HTERT RPE-1 (cell line): ENCODE measurements around the gene ZNF503.

Experiments
- in situ Hi-C: fragments of 300-500 bp; cut with MboI; formaldehyde crosslinking; loops from 4 replicates; pipeline ENCODE4 v1.14.3; 2020; ENCODE audit warnings: low sequenced_read_pairs

Gene ZNF503

DNA sequence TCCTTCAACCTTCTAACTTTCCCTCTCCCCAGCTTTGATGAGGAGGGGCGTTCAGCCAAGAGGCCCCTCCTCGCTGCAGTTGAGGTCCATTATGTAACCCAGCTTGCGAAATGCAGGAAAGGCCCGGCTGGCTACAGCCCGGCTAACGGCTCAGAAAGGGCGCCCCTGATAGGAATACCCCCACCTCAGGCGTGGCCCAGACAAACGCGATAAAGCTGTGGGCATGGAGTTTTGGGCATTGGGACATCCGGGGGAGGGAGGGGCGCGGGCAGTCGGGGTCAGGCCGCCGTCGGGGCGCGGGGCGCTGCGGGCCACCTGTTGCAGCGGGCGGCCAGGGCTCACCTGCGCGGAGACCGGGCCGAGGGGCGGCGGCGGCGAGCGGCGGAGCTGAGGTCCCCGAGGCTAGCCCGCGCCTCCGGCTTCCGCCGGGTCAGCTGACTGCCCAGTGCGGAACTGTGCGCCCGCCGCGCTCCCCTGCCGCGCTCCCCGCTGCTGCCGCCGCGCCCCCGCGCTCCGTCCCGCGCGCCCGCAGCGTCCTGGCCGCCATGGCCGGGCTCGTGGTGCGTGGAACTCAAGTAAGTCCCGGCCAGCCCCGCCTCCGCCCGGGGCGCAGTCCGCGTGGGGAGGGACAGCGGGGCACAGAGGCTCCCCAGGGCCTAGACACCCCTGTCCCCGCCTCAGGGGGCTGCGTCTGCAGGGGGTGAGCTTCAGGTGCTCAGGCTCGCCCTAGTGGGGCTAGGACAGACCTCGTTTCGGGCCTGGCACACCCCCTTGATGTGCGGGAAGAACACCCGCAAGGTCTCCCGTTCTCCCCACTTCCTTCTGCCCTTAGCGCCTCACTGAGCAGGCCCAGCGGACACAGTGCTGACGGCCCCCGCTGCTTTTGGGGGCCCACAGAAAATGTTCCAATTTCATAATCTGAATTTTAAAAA lies 29.9 kb upstream of the ZNF503 start, which contains the start of gene LRMDA:
Gene LRMDA, plus strand, starts transcription at position 445 of the 932 bp plus-strand sequence.
- in situ Hi-C loops: no loop called here

DNA sequence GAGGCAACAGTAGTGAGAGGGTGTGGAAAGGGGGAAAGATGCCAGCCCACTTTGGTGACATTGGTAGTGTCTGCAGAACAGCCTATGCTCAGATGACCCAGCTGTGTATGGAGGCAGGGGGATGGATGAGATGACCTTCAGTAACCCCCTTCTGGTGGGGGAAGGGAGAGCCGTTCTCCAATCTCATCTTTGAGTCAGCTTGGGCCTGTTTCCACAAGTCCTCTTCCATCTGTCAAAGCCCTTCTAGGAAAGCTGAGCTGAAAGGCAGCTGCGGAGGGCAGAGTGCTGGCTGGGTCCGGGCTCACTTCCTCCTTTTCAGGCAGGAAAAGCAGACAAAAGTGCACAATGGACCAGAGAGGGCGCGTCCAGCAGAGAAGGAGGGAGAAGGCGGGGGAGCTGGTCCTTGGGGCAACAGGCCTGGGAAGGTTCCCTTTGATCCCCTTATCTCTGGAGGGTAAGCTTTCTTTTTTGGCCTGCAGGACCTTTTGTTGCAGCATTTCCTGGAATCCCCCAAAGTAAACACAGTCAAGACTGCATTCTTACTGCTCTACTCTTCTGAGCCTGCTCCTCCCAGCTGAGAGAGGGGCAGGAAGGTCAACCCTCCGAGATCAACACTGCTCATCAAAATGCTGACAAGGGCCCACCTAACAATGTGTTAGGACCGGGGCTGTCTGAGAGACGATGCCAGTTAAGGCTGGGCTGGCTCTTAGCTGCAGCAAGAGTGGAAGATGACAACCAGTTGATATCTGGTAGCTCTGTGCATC lies 28.6 kb upstream of the ZNF503 start:
- in situ Hi-C loops: no loop called here

DNA sequence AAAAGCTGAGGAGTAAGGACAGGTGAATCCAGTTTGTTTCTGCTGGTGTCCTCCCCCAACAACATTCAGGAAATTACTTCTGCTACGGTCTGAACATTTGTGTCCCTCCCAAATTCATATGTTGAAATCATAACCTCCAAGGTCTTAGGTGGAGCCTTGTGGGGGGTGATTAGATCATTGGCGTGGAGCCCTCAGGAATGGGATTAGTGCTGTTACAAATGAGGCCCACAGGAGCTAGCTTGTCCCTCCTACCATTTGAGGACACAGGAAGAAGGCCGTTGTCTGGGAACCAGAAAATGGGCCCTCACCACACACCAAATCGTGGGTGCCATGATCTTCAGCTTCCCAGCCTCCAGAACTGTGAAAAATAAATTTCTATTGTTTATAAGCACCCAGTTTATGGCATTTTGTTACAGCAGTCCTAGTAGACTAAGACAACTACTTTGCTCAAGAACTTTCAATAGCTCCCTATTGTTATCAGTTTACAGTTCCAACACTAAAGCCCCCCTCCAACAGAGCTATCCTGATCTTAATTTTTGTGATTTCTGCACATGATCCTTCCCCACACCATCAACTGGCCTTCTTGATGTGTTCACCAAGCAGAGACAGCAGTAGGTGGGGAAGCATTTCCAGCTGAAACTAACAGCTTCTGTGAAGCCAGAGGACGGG lies 27.7 kb upstream of the ZNF503 start:
- in situ Hi-C loops: no loop called here

DNA sequence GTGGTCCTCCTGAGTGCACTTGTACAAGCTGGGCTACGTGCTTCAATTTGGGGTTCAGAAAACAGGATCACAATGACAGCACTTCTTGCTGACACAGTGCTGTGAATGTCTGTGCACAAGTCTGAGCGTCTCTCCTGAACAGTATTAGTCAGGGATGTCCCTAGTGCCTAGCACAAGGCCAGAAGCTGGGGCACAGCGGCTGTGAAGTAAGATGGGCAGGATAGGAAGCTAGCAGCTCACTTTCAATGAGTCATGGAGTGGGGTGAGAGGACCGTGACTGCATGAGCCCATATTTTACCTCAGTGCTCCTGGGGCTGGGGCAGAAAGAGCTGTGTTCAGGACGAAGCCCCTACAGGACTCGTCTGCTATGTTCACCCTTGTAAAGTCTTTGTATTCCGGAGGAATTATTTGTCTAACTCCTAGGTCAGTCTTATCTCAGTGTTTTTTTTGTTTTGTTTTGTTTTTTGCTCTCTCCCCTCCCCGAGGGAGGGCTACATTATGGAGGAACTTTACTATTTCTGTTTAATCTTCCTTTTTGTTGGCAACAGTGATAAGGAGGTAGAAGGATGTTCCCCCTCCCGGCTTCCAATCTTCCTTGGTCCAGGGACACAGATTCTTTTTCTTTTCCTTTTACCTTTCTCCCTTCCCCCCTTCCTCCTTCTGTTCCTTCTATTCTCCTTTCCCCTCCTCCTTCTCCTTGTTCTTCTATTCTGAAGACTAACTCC lies 27.0 kb upstream of the ZNF503 start:
- in situ Hi-C loops: no loop called here

DNA sequence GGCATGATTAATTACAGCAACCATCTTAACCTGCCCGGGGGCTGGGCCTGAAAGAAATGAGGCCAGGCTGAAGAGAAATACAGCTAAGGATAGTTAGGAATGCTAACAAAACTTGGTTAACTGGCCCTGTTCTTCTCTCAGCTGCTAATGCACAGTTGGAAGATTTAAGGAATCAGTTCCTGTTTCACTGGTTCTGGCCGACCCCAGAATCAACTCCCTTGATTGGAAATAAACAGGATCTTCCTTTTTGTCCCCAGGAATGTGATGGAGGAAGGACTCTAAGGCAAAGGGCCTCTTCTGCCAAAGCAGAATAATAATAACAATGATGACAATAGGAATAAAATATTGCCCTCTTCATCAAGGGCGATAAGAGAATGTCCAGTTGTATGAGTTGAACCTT lies 26.4 kb upstream of the ZNF503 start:
- in situ Hi-C loops: no loop called here

DNA sequence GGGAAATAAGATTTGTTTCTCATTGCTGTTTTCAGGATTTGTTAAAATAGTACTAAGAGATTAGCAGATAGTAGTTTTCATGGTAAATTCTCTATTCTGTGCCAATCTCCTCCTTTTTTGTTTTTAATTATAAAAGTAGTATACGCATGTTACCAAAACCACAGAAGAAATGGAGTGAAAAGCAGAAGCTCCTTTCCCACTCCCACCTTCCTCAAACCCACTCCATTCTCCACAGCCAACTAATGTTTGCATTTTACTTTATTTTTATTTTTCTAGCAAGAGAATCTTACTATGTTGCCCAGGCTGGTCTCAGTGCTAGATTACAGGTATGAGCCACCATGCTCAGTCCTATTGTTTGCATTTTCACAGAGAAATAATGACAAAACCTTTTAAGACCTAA lies 25.3 kb upstream of the ZNF503 start:
- in situ Hi-C loops: no loop called here

DNA sequence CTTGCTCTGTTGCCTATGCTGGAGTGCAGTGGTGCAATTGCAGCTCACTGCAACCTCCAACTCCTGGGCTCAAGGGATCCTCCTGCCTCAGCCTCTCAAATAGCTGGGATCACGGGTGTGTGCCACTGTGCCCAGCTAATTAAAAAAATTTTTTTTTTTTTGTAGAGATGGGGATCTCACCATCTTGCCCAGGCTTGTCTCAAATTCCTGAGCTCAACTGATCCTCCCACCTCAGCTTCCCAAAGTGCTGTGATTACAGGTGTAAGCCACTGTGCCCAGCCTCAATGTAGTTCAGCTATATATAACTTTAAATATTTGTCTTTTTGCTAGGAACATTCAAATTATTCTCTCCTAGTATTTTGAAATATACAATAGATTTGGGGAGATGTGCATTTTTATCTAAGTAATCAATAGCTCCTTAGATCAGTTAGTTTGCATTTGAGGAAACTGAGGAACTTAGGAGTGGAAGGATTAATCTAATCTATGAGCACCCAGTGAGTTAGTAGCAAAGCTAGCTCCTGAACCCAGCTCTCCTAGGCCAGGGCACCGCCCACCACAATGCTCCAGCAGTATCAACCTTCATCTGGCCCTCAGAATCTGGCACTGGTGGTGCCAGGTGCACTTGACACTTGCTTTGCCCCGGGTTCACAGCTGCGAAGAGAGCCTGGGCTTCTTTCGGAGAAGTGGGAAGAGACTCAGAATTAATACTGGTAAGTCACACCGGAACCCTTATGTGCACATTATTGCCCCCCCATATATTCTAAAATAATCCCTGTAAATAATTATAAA lies 23.9 kb upstream of the ZNF503 start:
- in situ Hi-C loops: no loop called here

DNA sequence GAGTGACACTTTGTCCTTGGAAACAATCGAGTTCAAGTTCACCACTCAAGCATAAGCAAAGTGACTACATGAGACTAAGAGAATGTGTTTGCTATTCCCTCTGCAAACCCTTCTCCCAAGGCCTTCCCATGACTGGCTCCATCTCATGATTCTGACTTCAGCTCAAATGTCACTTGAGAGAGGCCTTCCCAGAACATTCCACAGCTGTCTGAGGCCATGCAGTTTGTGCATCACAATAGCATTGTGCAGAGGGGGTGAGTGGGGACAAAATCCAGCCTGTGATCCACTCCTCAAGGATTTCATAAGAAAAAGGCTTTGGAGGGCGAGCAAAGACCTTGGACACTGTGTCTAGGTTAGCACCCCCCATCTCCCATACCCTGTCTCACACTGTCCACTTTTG lies 23.0 kb upstream of the ZNF503 start:
- in situ Hi-C loops: no loop called here

DNA sequence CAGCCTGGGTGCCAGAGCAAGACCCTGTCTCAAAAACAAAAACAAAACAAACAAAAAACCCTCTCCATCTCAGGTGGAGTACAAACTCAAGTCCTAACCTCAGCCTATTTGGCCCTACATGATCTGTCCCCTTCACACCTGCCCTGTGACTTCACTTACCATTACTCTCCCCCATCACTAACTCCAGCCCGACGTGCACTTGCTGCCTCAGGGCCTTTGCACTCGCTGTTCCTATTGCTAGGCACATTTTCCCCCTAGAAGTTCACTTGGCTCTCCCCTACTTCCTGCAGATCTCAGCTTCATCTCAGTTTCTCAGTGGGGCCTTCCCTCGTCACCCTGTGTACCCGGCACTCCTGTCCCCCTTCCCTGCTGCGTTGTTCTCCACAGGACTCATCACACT lies 21.3 kb upstream of the ZNF503 start:
- in situ Hi-C loops: no loop called here

DNA sequence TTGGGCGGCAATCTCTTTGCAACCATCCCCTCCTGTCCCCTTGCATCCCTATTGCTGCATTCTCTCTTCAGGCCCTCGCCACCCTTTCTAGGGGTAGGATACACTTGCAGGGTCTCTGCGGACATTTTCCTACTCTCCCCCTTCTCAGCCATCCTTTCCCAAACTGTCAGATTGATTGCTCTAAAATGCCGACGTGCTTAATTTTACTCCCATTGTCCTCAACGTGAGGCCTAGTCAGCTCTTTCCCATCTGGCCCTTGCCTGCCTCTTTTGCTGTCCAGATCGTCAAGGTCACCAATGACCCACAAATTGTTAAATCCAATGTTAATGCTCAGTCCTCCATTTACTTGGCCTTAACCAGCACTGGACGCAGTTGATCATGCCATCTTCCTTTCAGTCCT lies 17.1 kb upstream of the ZNF503 start:
- in situ Hi-C loops: no loop called here

DNA sequence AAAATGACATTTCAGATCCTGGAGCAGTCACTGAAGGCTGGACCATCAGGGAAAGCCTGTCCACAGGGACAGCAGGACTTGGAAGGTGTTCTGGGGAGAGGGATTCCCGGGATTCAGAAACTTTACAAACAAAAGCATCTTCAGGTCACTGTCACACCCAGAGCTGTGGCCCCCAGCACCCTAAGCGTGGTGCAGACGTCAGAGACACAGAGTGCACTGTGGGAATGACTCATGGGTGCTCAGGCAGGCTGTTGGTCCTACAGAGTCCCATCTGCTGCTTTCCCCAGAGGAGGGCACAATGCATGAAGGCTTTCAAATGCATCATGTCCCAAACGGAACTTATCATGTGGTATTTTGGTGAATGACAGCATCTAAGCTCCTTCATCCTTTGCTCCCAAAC lies 16.7 kb upstream of the ZNF503 start:
- in situ Hi-C loops: no loop called here

DNA sequence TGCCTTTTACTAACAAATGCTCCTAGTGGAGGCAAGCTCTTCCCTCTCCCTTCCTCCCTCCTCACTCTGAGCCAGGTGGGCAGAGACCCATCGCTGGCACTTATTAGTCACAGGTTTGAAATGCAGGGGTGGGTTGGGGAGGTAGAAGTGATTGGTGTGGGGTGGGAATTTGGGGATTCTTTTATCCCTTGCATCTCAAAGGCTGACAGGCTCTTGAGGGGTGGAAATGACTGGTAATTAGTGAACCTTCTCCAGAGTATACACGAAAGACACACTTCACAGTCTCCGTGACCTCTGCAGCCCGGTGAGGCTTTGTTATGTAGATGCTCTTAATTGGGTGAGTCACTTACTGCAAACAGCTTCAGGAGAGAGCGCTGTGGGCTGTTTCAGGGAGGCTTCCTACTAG lies 16.0 kb upstream of the ZNF503 start:
- in situ Hi-C loops: no loop called here

DNA sequence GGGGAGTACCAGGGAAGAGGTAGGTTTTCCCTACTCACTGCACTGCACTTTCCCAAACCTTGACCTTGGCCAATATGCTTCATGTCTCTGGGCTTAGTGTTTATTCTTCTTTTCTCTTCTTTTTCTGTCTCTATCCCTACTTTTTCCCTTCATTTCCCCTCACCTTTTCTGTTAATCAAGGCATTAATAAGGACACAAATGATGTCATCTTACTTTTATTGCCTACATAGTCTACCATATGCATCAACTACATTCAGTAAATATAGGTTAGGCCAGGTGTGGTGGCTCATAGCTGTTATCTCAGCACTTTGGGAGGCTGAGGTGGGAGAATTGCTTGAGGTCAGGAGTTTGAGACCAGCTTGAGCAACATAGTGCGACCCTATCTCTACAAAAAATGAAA lies 13.0 kb upstream of the ZNF503 start:
- in situ Hi-C loops: no loop called here

DNA sequence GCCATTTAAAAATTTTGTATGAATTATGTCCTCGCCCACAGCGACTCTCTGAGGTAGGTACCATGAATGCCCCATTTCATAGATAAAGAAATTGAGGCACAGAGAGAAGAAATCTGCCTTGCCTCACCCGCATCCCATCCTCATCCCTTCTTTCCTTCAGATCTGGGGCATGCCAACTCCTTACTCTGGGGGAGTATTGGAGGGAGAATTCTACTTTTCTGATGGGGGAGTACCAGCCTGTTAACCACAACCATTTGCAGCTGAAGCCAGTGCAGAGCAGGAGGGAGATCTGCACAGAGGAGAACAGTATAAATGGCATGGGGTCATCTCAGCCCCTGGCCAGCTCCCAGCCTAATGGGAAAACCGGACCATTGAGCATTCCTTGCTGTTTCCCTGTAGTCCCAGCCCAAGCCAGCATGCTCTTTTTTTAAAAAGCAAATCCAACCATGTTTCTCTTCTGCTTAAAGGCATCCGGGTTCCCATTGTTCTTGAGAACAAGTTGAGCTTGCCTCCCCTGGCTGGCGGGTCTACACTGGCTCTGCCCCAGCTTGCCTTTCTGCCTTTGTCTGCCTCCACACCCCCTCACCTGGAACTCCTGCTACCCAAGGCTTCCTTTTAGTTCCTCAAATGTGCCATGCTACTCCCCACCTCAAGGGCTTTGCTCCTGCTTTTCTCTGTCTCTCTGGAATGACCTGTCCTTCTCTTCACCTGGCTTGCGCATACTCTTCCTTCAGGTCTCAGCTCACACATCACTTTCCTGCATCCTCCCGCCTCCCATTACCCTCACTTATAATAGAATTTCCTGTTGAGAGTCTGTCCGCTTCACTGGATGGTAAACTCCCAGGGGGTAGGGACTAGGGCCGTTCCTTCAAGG lies 8.8 kb upstream of the ZNF503 start:
- in situ Hi-C loops: no loop called here

DNA sequence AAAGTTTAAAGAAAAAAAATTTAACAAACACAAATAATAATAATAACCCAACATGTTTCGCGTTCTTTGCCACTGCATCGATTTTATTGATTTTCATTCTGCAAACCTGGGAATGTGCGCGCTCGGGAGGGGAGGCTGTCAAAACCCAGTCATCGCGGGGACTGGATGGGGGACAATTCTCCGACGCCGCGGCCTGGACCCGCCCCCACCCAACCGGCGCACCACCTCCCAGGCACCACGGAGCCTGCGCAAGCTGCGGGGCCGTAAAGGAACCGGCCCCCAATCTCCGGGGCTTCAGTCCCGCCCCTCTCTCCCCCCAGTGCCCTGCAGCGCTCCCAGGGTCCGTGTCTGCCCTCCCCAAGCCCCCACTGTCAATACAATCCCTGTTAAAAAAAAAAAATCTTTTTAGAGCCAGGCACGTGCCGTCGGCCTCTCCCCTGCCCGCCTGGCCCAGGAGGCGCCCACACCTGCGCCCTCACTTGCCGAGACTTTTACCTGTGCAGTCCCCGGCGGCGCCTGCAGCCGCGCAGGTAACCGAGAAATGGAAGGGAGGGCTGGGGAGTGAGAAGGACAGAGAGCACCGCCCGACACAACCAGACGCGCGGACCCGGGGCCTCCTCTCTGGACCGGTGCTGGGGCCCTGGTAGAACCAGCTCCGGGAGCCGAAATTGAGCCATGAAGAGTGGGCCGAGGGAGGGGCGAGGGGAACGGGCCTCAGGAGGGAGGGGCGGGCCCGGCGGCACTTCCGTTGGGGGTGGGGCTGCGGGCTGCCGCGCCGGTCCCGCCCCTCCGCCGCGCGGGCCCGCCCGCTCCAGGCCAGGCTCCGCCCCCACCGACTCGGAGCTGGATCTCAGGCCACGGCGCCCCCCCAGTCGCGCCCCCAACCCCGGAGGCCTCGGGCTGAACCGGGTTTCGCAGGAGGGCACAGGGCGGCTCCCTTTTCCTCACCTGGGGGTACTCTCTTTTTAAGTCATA lies 7.6 kb upstream of the ZNF503 start:
- in situ Hi-C loops: no loop called here

DNA sequence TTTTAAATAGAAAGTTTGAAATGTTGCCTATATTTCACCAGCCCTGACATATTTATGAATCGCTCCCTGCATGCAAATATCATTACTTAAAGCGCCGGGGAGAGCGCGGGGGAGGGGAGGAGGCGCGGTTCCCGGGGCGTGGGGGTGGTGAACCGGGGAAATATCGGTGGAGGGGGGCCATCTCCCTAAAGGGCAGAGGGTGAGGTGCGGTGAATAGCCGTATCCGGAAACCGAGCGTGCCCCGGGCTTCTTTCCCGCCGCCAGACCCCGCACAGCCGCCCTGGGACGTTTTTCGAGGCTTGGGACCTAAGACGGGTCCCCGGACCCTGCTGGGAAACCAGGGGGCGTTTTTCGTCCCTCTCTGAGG lies 6.9 kb upstream of the ZNF503 start:
- in situ Hi-C loops: no loop called here

DNA sequence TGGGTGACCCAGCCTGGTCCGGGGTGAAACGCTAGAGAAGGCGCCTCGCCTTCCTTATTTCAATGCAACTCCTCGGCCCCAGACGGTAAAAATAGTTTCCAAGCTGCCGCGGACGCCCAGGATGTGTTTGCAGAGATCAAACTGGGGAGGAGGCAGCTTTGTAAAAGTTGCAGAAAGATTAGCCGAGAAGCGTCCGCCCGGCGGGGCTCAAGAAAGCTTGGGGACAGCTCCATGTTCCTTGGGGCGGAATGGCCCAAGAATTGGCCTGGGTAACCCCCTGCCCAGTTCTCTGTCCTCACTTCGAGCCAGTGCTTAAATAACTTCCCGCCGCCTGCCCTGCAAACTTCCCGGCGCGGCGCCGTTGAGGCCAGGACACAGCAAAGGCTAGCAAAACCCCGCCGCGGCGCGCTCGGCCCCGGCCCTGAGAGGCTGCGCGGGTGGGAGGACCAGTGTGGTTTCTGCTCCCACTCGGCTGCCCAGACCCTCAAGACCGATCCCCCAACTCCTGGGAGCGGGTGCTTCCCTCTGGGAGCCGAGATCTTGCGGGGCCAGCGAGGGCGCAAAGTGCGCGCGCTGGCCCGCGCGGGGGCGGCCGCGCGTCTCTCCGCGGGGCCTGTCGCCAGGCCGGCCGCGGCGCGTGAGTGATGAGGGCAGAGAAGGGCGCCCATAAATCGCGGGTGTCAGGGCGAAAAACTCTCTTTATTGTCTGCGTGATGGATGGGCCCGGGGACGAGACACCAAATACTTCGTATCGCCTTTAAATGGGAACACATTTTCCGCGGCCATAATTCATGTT lies 6.3 kb upstream of the ZNF503 start:
- in situ Hi-C loops: no loop called here
